WERI-Rb-1 (cell line): ENCODE data around the gene PAH.

ENCODE experiments used
- DNase-seq: peaks from one replicate; pipeline ENCODE4 v3.0.0-alpha.2; 2020
- H3K27ac ChIP-seq: fragments of 250-450 bp; sonication (Bioruptor Pico); 2 replicates; pipeline ENCODE4 v1.5.1; 2020; ENCODE audit warnings: mild to moderate bottlenecking, moderate library complexity
- H3K27me3 ChIP-seq: fragments of 250-450 bp; sonication (Bioruptor Pico); 2 replicates; pipeline ENCODE4 v1.5.1; 2021; ENCODE audit warnings: mild to moderate bottlenecking, low read depth, moderate library complexity; ENCODE audit not compliant: insufficient read depth, severe bottlenecking
- H3K36me3 ChIP-seq: fragments of 250-450 bp; sonication (Bioruptor Pico); 2 replicates; pipeline ENCODE4 v1.5.1; 2020; ENCODE audit warnings: mild to moderate bottlenecking, moderate library complexity
- H3K4me3 ChIP-seq: 2 replicates; pipeline ENCODE4 v1.5.1; 2011; ENCODE audit warnings: low read depth, mild to moderate bottlenecking, control low read depth, low read length
- H3K9me3 ChIP-seq: fragments of 250-450 bp; sonication (Bioruptor Pico); 2 replicates; pipeline ENCODE4 v1.5.1; 2021; ENCODE audit warnings: mild to moderate bottlenecking, moderate library complexity; ENCODE audit not compliant: severe bottlenecking
- CTCF ChIP-seq: IDR thresholded peaks from 2 replicates; pipeline ENCODE4 v1.5.1; 2011; ENCODE audit warnings: low read depth, mild to moderate bottlenecking, control low read depth, inconsistent platforms, low read length

Gene PAH

GRCh38 chr12:102953221-102953620, 36.2 kb upstream of the PAH start:
- no peak for TF ChIP-seq CTCF
- no peak overlapping the region for H3K27ac ChIP-seq
- no peak overlapping the region for H3K4me3 ChIP-seq
- peaks cover 4% of the 10 kb centered on the region for H3K27me3 ChIP-seq
- no peak for DNase-seq
- no peaks in the 10 kb centered on the region for H3K36me3 ChIP-seq
- no peaks in the 10 kb centered on the region for H3K9me3 ChIP-seq

GRCh38 chr12:102951841-102952240, 34.8 kb upstream of the PAH start:
- Histone ChIP-seq H3K9me3 (no peaks in the 10 kb centered on the region), H3K4me3 (no peak overlapping the region), H3K36me3 (no peaks in the 10 kb centered on the region), H3K27ac (no peak overlapping the region), H3K27me3 (peaks cover 2% of the 10 kb centered on the region)
- no peak for DNase-seq
- TF ChIP-seq CTCF = no peak

- Histone ChIP-seq H3K9me3 (no peaks in the 10 kb centered on the region), H3K27ac (no peak overlapping the region), H3K36me3 (no peaks in the 10 kb centered on the region), H3K4me3 (peak overlapping the region; percentile 36), H3K27me3 (no peaks in the 10 kb centered on the region)
- no peak for DNase-seq
- no peak for TF ChIP-seq CTCF
Observed at GRCh38 chr12:102950950-102951619, 34.0 kb upstream of the PAH start.

- H3K27ac ChIP-seq = no peak overlapping the region
- peak; percentile 79 for DNase-seq
- no peaks in the 10 kb centered on the region for H3K9me3 ChIP-seq
- peak; percentile 79 for TF ChIP-seq CTCF
- no peaks in the 10 kb centered on the region for H3K27me3 ChIP-seq
- no peaks in the 10 kb centered on the region for H3K36me3 ChIP-seq
- H3K4me3 ChIP-seq = peak overlapping the region; percentile 36
Observed at GRCh38 chr12:102950107-102950949, 33.3 kb upstream of the PAH start.

GRCh38 chr12:102948941-102949352, 31.9 kb upstream of the PAH start:
- Histone ChIP-seq H3K27me3 (no peaks in the 10 kb centered on the region), H3K9me3 (no peaks in the 10 kb centered on the region), H3K27ac (no peak overlapping the region), H3K4me3 (no peak overlapping the region), H3K36me3 (no peaks in the 10 kb centered on the region)
- DNase-seq = peak; percentile 59
- peak; percentile 78 for TF ChIP-seq CTCF
